IPS DF 6.9 (cell line): ENCODE data around the gene FEZF1.

Source experiments
- DNase-seq: peaks from one replicate; pipeline ENCODE4 v3.0.0-alpha.2; 2013; ENCODE audit warnings: low read depth, low spot score
- H3K27ac ChIP-seq: one replicate; pipeline ENCODE4 v1.5.1; 2013; ENCODE audit warnings: low read length, control low read depth
- H3K27me3 ChIP-seq: 2 replicates; pipeline ENCODE4 v1.6.1; 2013; ENCODE audit warnings: mild to moderate bottlenecking, low read length; ENCODE audit not compliant: control insufficient read depth, insufficient read depth
- H3K36me3 ChIP-seq: 2 replicates; pipeline ENCODE4 v1.6.1; 2013; ENCODE audit warnings: low read length; ENCODE audit not compliant: control insufficient read depth, insufficient read depth
- H3K4me1 ChIP-seq: 2 replicates; pipeline ENCODE4 v1.6.1; 2013; ENCODE audit warnings: low read length; ENCODE audit not compliant: control insufficient read depth, insufficient read depth
- H3K4me3 ChIP-seq: 2 replicates; pipeline ENCODE4 v1.5.1; 2013; ENCODE audit warnings: mild to moderate bottlenecking, low read length
- H3K9me3 ChIP-seq: 2 replicates; pipeline ENCODE4 v1.6.1; 2013; ENCODE audit warnings: low read length, inconsistent platforms; ENCODE audit not compliant: control insufficient read depth, insufficient read depth
- WGBS: extraction: QIAGEN DNeasy Blood & Tissue Kit; methylation state at CpG from one replicate; pipeline ENCODE4 v1.1.7; 2013; ENCODE audit warnings: mixed read lengths, missing lambda C conversion rate; ENCODE audit not compliant: insufficient read length, insufficient coverage; 5-methylcytosine and 5-hydroxymethylcytosine counted together

FEZF1 gene

GRCh38 chr7:122307228-122307621 lies 2.7 kb upstream of the FEZF1 start:
- DNase-seq = no peak
- no CpG with 5 or more reads among the region's 13 CpGs for WGBS
- peak overlapping the region; percentile 29; the same call in 1 of the 2 replicates for H3K4me3 ChIP-seq
- H3K36me3 ChIP-seq = no peaks in the 10 kb centered on the region
- 0 out of 2 replicates have a peak, but pooled peaks cover 4% of the 10 kb centered on the region for H3K4me1 ChIP-seq
- peaks cover 36% of the 10 kb centered on the region for H3K27me3 ChIP-seq
- no peak overlapping the region for H3K27ac ChIP-seq
- no peaks in the 10 kb centered on the region for H3K9me3 ChIP-seq

DNA sequence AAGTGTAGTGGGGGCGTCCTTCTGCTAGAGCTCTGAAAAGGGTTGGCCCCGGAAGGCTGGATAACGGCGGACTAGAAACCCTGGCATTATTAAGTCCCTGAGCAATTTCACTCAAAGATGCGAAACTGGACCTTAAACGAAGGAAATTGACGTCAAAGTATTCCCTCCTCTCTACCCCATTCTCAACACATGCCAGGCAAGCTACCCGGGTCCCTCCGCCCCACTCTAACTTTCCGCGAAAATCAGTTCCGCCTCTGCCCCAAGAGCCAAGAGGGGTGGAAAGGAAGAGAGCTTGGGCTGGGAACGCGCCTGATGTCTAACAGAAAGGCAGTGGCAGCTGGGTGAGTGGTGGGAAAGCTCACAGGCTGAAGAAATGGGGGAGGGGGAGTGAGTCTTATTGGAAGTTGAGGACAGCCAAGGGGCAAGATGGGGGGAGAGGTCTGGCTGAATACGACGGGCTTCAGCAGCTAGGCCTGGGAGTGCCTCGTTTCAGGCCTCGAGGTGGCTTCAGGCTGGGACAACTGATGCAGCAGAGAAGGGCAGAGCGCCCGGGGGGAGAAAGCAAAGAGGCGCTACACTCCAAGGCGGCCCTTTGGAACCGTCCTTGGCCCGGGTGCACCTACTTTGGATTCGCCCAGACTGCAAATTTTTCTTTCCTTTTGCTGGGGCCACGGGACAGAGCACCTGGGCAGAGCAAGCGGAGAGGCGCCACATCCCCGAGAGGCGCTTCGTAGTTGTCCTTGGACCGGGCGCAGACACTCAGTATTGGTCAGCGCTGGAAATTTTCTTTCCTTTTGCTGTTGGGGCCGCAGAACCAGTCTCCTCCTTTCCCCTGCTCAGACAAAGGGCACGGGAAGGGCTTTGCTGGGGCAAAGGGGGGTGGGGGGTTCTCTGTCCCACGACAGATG lies 2.0 kb upstream of the FEZF1 start:
- Histone ChIP-seq H3K4me1 (0 out of 2 replicates have a peak, but pooled peaks cover 5% of the 10 kb centered on the region), H3K27ac (no peak overlapping the region), H3K9me3 (no peaks in the 10 kb centered on the region), H3K27me3 (peaks cover 41% of the 10 kb centered on the region), H3K4me3 (peak overlapping the region; percentile 36; the same call in 1 of the 2 replicates), H3K36me3 (no peaks in the 10 kb centered on the region)
- WGBS = no CpG with 5 or more reads among the region's 37 CpGs
- DNase-seq = no peak

DNA sequence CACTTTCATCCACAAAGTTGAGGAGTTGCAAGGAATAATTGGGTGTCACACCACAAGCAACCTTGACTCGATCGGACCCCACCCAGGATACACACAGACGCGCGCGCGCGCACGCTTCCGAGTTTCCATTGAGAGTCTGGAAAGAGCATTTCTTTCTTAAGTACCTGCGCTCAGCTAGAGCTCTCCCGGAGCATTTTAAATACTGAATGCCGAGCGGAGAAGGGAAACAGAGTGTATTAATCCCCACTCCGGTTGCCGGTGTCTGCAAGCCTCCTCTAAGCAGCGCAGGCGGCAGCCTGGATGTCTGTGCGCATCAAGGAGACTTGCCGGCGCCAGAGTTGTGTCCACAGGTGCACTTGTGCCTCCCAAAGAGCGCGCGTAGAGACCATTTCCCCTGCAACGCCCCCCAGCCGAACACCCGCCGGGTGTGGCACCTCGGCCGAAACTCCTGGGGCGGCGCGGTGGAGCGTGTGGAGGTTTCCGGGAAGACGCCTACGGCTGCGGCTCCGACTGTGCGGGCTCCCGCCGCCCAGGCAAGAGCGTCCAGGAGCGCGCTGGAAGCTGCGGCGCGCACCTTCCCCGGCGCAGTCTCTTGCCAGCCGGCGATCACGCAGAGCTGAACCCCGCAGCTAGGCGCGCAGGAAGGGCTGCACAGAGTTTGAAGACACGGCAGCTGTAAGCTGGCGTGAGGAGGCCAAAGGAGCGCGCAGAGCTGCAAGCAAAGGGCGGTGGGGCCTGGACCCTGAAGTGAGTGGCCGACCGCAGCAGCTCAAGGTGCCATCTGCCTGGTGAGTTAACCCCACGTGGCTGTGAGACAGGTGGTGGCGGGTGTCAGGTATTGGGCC lies 1.1 kb upstream of the FEZF1 start:
- H3K36me3 ChIP-seq = no peaks in the 10 kb centered on the region
- peaks cover 47% of the 10 kb centered on the region for H3K27me3 ChIP-seq
- no peak overlapping the region for H3K27ac ChIP-seq
- peak overlapping the region; percentile 36; the same call in 1 of the 2 replicates for H3K4me3 ChIP-seq
- no peak for DNase-seq
- no CpG with 5 or more reads among the region's 65 CpGs for WGBS
- peaks cover 5% of the 10 kb centered on the region; the same call in 1 of the 2 replicates for H3K4me1 ChIP-seq
- H3K9me3 ChIP-seq = no peaks in the 10 kb centered on the region

- Histone ChIP-seq H3K9me3 (no peaks in the 10 kb centered on the region), H3K4me1 (peaks cover 6% of the 10 kb centered on the region; the same call in 1 of the 2 replicates), H3K27ac (no peak overlapping the region), H3K36me3 (no peaks in the 10 kb centered on the region), H3K27me3 (peaks cover 53% of the 10 kb centered on the region), H3K4me3 (peak overlapping the region; percentile 36; the same call in 1 of the 2 replicates)
- DNase-seq = no peak
- no CpG with 5 or more reads among the region's 24 CpGs for WGBS
Measured at GRCh38 chr7:122304996-122305421, 459 bp upstream of the FEZF1 start.

GRCh38 chr7:122303531-122304318 lies 825 bp downstream of the FEZF1 start:
- DNase-seq = no peak
- no peak overlapping the region for H3K27ac ChIP-seq
- no peaks in the 10 kb centered on the region for H3K9me3 ChIP-seq
- WGBS = no CpG with 5 or more reads among the region's 48 CpGs
- peaks cover 6% of the 10 kb centered on the region; the same call in 1 of the 2 replicates for H3K4me1 ChIP-seq
- H3K27me3 ChIP-seq = peaks cover 60% of the 10 kb centered on the region
- peak overlapping the region; percentile 36; the same call in 1 of the 2 replicates for H3K4me3 ChIP-seq
- H3K36me3 ChIP-seq = no peaks in the 10 kb centered on the region

DNA sequence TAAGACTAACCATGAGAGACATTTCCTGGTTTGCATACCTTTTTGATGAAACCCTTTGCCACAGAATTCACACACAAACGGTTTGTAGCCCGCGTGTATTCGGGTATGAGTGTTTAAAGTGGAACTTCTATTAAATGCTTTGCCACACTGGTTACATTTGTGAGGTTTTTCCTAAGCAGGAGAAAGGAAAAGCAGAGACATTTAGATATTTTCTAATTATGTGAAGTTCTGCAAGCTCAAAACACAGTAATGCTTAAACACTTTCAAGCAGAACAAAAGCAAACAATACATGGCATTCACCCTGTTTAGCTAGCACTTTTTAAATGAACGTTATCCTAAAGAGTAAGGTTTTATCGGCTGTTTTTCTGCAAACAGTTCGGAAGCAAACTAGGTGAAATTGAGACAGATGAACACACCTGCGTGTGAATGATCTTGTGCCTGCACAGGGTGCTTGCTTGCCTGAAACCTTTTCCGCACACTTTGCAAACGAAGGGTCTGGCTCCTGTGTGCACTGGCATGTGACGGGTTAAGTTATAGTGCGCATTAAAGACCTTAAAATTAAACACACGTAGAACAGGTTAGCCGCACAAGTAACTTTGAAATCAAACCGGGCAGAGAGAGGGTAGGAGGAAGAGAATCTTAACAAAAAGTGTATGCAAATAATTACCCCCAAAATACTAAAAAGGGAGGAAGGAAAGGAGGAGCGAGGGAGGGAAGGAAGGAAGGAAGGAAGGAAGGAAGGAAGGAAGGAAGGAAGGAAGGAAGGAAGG lies 1.6 kb downstream of the FEZF1 start:
- Histone ChIP-seq H3K27me3 (peaks cover 64% of the 10 kb centered on the region), H3K9me3 (no peaks in the 10 kb centered on the region), H3K36me3 (no peaks in the 10 kb centered on the region), H3K27ac (no peak overlapping the region), H3K4me3 (no peak overlapping the region), H3K4me1 (peaks cover 6% of the 10 kb centered on the region; the same call in 1 of the 2 replicates)
- no peak for DNase-seq
- no CpG with 5 or more reads among the region's 16 CpGs for WGBS

- Histone ChIP-seq H3K9me3 (no peaks in the 10 kb centered on the region), H3K4me1 (peaks cover 6% of the 10 kb centered on the region; the same call in 1 of the 2 replicates), H3K27ac (no peak overlapping the region), H3K4me3 (no peak overlapping the region; the same call in 1 of the 2 replicates), H3K36me3 (no peaks in the 10 kb centered on the region), H3K27me3 (peaks cover 64% of the 10 kb centered on the region)
- DNase-seq = no peak
- no CpG with 5 or more reads among the region's 35 CpGs for WGBS
Measured at GRCh38 chr7:122301858-122302760, 2.4 kb downstream of the FEZF1 start.

GRCh38 chr7:122300956-122301833 lies 3.4 kb downstream of the FEZF1 start:
- Histone ChIP-seq H3K36me3 (no peaks in the 10 kb centered on the region), H3K27ac (no peak overlapping the region), H3K9me3 (no peaks in the 10 kb centered on the region), H3K27me3 (peaks cover 62% of the 10 kb centered on the region), H3K4me1 (peaks cover 6% of the 10 kb centered on the region; the same call in 1 of the 2 replicates), H3K4me3 (peak overlapping the region; percentile 44; the same call in 1 of the 2 replicates)
- WGBS = no CpG with 5 or more reads among the region's 11 CpGs
- no peak for DNase-seq
